Glutamatergic neuron (in vitro differentiated cells): ENCODE data around the gene DLG2. TPM values are rescaled to one million over a fixed set of nuclear protein-coding genes. Genes with fewer than 3 reads are reported as not detected.

Experiments used
- DNase-seq: peaks from one replicate; pipeline ENCODE4 v3.0.0; 2022
- H3K27ac Mint-ChIP-seq: one replicate; pipeline ENCODE4 v1.8.0; 2020; ENCODE audit warnings: mild to moderate bottlenecking, mixed read lengths, inconsistent platforms; ENCODE audit not compliant: unreplicated experiment
- H3K27me3 Mint-ChIP-seq: one replicate; pipeline ENCODE4 v1.8.0; 2020; ENCODE audit warnings: mild to moderate bottlenecking, moderate library complexity, mixed read lengths, inconsistent platforms; ENCODE audit not compliant: unreplicated experiment
- H3K36me3 Mint-ChIP-seq: one replicate; pipeline ENCODE4 v1.8.0; 2020; ENCODE audit warnings: mild to moderate bottlenecking, mixed read lengths, inconsistent platforms; ENCODE audit not compliant: unreplicated experiment
- H3K4me1 Mint-ChIP-seq: one replicate; pipeline ENCODE4 v1.8.0; 2020; ENCODE audit warnings: mild to moderate bottlenecking, low read depth, mixed read lengths, inconsistent platforms; ENCODE audit not compliant: unreplicated experiment
- H3K4me3 Mint-ChIP-seq: one replicate; pipeline ENCODE4 v1.8.0; 2020; ENCODE audit warnings: mild to moderate bottlenecking, mixed read lengths, inconsistent platforms; ENCODE audit not compliant: unreplicated experiment
- H3K9me3 Mint-ChIP-seq: one replicate; pipeline ENCODE4 v1.8.0; 2020; ENCODE audit warnings: mild to moderate bottlenecking, moderate library complexity, mixed read lengths, inconsistent platforms; ENCODE audit not compliant: unreplicated experiment
- CTCF ChIP-seq: fragments of 200-600 bp; sonication (generic); IDR thresholded peaks from one replicate; pipeline ENCODE4 v1.5.0; 2021; ENCODE audit not compliant: partially characterized antibody, unreplicated experiment
- total RNA-seq: library from RNA; stranded (reverse); fragmentation: NEBNext Ultra II Directional; extraction: Animal tissue kit (Norgen Biotek cat#: 25700); gene quantifications from one replicate; pipeline ENCODE4 v1.2.1, GENCODE V29; 2021; ENCODE audit not compliant: unreplicated experiment

Gene DLG2
- total RNA-seq, 1 donor from 2014 or later = 2.9 TPM

- no peak for DNase-seq
- H3K4me3 Mint-ChIP-seq = no peak overlapping the region
- no peaks in the 10 kb centered on the region for H3K4me1 Mint-ChIP-seq
- H3K36me3 Mint-ChIP-seq = no peaks in the 10 kb centered on the region
- no peaks in the 10 kb centered on the region for H3K9me3 Mint-ChIP-seq
- no peaks in the 10 kb centered on the region for H3K27me3 Mint-ChIP-seq
- no peak for TF ChIP-seq CTCF
- H3K27ac Mint-ChIP-seq = no peak overlapping the region
Observed at GRCh38 chr11:85551881-85552280, 75.3 kb downstream of the DLG2 start.

DNA sequence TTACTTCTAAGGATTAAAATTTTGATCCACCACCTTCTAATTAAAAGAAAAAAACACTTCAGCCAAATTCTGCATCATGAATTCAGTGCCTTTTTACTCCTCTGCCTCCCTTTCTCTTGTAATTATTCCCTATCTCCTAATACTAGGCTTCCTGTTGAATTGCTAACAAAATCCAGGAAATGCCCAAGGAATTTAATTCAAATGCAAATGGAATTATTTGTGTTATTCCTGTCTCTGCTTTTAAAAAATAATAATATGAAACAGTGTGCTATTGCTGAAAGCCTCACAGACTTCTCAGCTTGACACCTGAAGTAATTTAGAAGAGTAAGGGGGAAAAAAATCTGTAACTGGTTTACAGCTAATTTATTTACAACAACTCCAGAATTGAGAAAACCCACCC is 85.5 kb downstream of the DLG2 start:
- Mint-ChIP-seq H3K36me3 (peaks cover 5% of the 10 kb centered on the region), H3K4me3 (no peak overlapping the region)

DNA sequence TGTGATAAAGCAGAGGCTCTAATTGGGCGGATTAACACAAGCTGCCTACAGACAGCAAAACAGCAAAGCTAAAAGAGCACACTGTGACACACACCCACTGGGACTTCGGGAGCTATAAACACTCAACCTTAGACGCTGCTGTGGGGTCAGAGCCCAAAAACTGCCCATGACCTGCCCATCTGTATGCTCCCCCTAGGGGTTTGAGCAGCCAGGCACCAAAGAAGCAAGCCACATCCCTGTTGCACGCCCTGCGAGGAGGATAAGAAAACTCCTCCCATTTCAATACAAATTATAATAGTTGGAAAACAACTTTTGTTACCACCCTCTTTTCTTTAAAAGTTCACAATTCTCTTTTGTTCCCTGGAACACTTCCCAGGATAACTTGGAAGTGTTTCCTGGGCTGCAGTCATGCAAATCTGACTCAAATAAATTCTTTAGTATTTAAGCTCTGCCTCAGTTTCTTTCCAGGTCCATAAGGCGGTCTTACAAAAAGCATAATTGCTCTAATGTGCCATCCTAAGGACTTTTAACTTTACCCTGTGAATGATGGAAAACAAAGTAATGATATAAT is 86.4 kb downstream of the DLG2 start:
- H3K4me1 Mint-ChIP-seq = peaks cover 9% of the 10 kb centered on the region
- H3K27ac Mint-ChIP-seq = no peak overlapping the region
- no peak for DNase-seq
- no peak overlapping the region for H3K4me3 Mint-ChIP-seq
- TF ChIP-seq CTCF = no peak
- no peaks in the 10 kb centered on the region for H3K27me3 Mint-ChIP-seq
- H3K9me3 Mint-ChIP-seq = no peaks in the 10 kb centered on the region
- peaks cover 5% of the 10 kb centered on the region for H3K36me3 Mint-ChIP-seq

More for the DNA sequence above, 85.5 kb downstream of the DLG2 start:
- no peaks in the 10 kb centered on the region for H3K27me3 Mint-ChIP-seq
- no peak for TF ChIP-seq CTCF
- DNase-seq = no peak
- no peak overlapping the region for H3K27ac Mint-ChIP-seq
- peaks cover 9% of the 10 kb centered on the region for H3K4me1 Mint-ChIP-seq
- no peaks in the 10 kb centered on the region for H3K9me3 Mint-ChIP-seq

GRCh38 chr11:85540181-85540580 is 87.0 kb downstream of the DLG2 start:
- H3K4me3 Mint-ChIP-seq = no peak overlapping the region
- TF ChIP-seq CTCF = no peak
- no peak for DNase-seq
- H3K4me1 Mint-ChIP-seq = peaks cover 9% of the 10 kb centered on the region
- peak overlapping the region; percentile 26 for H3K27ac Mint-ChIP-seq
- H3K27me3 Mint-ChIP-seq = no peaks in the 10 kb centered on the region
- no peaks in the 10 kb centered on the region for H3K9me3 Mint-ChIP-seq
- peaks cover 5% of the 10 kb centered on the region for H3K36me3 Mint-ChIP-seq

DNA sequence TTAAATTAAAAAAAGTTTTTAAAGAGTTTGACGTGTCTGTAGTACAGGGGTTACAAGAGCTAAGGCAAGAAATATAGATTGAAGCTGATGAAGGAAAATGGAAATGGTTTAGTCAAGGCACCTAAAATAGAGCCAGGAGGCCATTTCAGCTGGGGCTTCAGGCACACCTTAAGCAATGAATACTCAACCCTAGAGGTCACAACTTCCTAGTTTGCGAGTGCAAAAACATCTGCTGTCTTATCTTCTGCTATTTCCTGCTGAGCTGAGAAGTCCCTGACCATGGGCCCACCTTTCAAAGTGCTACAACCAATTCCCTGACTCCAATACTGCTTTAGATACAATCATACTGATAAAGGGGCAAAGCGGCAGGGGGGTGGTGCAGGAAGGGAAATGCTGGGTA is 87.4 kb downstream of the DLG2 start:
- Mint-ChIP-seq H3K4me1 (peaks cover 9% of the 10 kb centered on the region), H3K4me3 (no peak overlapping the region), H3K9me3 (no peaks in the 10 kb centered on the region), H3K36me3 (peaks cover 5% of the 10 kb centered on the region), H3K27me3 (no peaks in the 10 kb centered on the region), H3K27ac (no peak overlapping the region)
- no peak for DNase-seq
- TF ChIP-seq CTCF = no peak
